GM21825 (cell line): ENCODE data around the gene SP8.

Experiments used
- ATAC-seq: cut with Tn5 transposase; IDR thresholded peaks from one replicate; pipeline ENCODE4 v1.9.1; 2021; ENCODE audit warnings: mild to moderate bottlenecking, moderate library complexity; ENCODE audit not compliant: unreplicated experiment

SP8 gene

DNA sequence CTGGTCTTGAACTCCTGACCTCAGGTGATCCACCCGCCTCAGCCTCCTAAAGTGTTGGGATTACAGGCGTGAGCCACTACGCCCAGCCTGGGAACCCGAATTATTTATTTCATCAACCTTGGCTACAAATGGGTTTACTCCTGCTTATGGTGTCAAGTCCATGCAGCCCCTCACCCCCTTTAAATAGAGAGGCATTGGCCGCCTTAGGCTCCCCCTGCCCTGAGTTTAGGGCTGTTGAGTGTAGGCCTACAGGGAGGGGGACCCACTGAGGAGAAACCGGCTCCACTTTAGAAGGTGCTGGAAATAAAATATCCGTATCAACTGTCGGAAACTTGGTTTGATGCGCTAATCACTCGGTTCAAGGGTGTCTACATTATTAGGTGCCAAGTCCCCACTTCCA is 8.7 kb upstream of the SP8 start:
- no peak for ATAC-seq

DNA sequence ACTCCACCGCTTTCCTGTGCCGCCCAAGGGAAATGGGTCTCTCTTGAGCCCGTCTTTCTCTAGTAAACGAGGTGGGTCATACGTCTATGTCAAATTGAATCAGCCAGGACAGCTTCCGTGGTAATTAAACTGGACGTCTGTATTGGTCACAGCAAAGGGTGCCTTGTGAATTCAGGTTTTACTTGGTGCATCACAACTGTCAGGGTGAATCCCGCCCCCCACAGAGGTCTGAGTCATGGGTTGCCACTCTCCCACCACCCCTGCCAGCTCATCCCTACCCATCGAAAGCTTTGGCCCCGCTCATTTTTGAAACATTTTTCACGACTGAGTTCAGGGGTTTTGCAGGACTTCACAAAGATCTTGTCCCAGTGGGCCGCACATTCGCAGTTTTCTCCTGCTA is 8.0 kb upstream of the SP8 start:
- no peak for ATAC-seq

DNA sequence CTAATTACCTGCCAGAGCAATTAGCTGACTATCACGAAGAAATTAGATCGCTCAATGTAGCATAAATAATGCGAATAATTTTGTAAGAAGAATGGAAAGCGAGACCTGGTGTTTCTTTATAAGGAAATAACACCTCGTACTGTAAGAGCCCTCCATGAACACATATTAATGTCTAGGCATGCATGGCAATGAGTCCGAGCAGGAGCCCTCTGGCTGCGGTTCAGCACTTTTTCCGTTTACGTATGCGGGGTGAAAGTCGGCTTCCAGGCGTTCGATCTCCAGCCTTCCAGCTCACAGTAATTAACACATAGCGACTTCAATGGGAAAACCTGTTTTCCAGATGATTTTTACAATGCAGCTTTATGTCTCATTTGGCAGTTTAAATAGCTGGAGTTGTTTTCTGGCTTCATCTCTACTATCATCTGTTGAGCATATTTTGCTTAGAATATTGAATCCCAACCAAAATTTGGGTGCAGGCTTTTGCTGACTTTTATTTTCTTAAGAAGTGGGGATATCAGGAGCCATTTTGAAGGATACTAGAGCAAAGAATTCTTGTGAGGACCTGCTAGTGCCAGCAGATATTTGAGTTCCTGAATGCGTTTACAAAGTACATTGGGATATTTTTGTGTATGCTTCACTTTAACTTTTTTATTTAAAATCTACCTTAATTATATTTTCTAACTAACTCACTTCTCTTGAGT is 7.2 kb upstream of the SP8 start:
- ATAC-seq = no peak

DNA sequence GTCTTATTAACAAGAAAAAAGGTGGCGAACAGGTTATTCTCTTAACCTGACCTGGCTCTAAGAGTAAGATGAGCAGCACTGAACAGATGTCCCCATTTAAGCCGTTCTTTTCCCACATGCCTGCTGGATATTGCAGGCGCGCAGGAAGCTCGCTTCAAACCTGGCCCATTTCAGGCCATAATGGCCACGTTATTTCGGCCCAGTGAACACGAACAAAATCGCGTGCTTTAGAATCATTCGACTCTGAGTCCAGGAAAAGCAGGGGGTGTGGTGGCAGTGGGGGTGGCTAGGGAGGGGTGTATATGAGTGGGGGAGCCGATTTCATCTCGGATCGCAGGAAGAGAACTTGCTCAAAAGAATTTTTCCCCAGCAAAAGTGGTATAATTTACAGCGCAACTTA is 6.6 kb upstream of the SP8 start:
- ATAC-seq = no peak

GRCh38 chr7:20791538-20792434 is 5.1 kb upstream of the SP8 start:
- ATAC-seq = no peak

GRCh38 chr7:20790375-20790774 is 3.7 kb upstream of the SP8 start:
- ATAC-seq = no peak

GRCh38 chr7:20788420-20788990 is 1.8 kb upstream of the SP8 start:
- no peak for ATAC-seq

DNA sequence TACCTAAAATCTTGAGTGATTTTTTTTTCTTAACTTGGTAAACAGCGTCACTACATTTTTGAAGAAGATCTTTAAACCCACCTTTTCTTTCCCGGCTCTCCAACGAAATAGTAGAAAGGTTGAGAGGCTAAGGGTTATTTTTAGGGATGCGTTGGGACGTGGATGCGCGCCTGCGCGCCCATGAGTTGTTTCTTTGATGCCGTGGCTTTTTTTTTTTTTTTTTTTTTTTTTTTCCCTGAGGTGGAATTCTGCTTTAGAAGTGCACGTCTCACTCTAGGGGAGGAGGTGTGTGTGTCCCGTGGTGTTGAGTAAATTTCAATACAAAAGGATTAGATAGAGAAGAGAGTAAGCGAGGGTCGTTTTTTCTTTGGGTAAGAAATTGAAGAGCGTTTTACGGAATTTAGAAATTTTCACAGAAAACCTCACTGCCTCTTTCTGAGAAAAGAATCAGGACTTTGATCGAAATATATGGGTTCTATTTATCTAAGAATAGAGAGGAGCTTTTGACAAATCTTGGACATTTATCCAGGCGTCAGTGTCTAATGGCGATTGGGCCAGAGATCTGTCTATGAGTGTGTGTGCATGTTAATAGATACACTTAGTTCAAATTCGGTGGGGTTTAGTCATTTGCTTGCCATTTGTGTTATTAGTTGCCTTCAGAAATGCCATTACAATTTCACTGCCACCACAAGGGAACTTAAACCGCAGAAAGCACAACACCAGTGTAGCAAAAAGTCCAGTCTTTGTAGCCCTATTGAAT is 1.2 kb upstream of the SP8 start:
- ATAC-seq = no peak

DNA sequence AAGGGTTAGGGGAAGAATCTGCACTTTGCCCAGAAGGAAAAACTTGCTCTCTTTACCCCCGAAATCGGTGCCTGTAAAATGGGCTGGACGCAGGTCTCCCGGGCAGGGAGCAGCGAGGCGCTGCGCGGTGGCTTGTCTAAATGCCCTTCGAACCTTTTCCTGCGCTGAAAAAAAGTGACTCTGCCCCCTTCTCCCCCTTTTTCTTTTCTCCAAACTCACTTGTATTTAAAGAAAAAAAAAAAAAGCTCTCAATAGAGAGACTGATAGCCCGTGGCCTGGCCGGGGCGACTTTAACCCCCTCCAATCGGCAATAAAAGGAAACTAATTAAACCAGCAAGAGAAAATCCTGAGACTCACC is 286 bp downstream of the SP8 start:
- ATAC-seq = no peak

- ATAC-seq = no peak
These were observed 655 bp downstream of the SP8 start for GRCh38 chr7:20786049-20786412.

- ATAC-seq = no peak
These were observed 1.3 kb downstream of the SP8 start for GRCh38 chr7:20785157-20786048.

DNA sequence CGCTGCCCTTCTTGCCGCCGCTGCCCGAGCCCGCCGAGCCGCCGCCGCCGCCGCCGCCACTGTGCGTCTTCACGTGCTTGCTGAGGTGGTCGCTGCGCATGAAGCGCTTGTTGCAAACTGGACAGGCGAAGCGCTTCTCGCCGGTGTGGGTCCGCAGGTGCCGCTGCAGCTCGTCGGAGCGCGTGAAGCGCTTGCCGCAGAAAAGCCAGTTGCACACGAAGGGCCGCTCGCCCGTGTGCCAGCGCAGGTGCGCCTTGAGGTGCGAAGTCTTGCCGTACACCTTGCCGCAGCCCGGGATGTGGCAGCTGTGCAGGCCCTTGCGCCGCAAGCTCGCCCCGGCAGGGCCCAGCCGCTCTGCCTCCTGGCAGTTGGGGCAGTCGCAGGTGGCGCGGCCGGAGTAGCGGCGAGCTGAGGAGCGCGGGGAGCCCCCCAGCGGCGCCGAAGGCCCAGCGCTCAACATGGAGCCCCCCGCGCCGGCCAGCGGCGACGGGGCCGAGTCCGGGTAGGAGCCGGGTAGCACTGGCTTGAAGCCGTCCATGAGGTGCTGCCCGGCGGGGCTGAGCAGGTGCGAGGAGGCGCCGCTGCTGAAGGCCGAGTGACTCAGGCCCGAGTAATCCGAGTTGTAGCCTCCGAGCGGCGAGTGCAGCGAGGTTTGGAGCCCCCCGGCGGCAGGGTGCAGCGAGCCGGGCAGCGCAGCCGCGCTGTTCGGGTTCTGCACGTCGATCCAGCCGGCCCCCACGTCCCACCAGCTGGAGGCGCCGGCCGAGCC is 2.1 kb downstream of the SP8 start:
- no peak for ATAC-seq

DNA sequence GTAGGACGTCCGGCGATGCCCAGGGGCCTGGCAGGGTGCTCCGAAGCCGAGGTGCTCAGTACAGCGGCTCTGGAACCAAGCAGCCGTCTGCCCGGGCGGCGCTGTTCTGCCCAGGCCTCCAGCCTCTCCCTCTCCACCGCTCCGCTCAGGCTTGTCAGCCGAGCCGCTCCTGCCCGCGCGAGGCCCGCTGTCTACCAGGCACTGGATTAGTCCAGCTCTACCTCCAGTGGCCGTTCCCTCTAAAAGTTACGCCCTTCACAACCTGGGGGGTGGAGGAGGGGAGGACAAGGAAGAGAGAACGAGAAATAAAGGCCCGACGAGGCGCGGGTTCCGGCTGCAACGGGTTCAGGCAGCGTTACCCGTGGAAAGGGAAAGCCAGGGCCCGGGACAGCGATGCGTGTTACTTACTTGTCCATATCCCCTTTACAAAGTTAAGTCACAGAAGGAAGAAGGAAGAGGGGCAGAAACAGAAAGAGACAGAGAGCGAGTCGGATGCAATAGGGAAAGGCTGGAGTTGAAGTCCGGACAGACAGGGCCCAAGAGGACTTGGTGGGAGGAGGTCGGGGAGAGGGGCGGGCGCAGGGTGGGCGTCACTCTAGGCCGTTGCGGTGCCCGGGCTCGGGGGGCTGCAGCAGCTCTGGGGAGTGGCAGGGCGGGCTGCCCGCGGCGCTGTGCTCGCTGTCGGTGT is 2.8 kb downstream of the SP8 start:
- no peak for ATAC-seq

DNA sequence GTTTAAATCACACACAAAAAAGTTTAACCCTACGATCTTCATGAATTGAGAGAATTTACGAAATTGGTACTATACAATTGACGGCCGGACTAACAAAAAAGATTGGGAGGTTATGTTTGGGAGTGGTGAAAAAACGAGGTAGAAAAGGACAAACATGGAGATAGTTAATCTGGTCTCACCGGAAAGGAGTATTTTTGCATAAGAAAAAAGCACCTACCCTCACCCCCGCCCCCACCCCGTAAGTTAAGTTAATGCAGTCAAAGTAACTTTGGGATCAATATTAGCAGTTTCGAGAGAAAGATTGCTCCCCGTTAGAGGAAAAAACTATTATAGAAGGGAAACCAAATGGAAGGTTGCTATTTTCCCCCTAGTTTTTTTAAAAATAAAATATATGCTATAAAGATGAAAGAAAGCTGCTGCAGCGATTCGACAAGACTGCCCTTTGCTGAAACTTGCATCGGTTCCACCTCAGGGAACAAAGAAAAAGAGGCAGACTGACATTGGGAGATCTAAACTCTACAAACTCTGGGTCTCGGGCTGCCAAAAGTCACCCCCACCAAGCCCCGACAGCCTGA is 3.5 kb downstream of the SP8 start:
- ATAC-seq = no peak

DNA sequence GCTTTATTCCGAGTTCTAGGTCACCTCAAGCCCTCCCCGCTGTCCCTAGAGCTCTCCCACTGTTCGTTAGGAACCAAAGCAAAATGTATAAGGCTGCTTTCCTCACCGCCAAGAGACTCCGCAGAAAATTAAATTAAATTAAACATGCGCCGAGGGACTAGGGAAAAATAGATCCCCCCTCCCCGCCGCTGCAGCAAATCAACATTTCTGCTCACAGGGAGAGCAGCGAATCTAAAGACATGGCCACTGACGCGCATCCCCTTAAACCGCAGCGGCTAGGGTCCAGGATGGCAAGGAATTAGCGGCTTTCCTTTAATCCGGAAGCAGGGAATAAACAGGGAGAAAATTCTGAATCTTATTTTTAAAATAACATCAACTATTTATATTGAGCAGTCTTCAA is 7.6 kb downstream of the SP8 start:
- ATAC-seq = no peak

DNA sequence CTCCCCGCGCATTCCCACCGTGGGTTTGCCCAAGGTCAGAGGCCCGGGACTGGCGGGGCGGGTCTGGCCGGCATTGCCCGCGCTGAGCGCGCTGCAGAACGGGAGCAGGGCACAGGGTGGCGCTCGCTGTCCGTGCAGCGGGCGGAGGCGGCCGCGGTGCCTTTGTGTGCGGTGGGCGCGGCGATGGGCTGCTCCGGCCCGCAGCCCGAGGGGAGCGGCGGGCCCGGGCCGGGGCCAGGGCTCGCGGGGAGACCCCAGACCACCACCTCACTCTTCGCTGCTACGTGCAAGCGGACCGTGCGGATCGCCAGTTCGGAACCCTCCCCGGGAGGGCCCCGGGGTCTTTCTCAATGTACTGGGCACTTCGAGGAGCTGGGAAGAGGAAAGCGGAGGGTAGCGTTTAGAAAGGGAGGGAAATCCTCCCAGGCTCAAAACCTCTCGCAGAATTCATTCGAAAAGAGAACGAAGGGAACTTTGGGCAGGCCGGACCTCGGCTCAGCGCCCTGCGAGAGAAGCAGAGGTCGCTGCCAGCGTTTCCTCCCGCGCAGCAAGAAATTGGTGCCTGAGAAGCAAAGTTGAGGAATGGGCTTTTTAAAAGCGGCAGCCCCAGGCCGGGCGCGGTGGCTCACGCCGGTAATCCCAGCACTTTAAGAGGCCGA is 8.5 kb downstream of the SP8 start:
- peak; percentile 84 for ATAC-seq

DNA sequence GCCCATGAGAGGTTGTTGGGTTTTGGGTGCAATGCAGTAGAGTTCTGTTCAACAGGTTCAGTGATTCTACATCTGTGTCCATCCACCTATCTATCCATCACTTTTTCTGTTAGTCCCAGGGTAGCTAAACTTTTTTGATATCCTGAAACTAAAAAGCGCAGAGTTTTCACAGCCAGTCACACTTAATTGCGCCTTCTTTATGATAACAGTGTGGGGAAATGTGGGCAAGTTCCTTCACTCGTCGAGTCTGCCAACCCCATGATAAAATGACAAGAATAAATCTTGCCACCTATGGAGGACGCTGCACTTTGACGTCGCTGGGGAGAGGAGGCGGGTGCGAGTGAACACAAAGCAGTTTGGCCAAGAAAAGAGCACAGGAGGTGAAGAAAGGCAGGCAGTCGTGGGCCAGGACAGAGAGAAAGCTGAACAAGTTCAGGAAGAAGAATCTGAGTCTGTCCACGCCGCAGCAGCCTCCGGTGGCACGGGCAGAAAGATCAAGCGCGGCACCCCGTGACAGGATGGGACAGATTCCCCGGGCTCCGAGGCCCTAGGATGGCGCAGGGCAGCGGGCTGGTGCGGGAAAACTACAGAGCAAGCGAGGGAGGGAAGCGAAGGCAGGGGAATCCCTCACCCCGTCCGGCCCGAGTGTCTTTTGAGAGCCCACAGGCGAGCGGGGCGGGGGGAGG is 9.2 kb downstream of the SP8 start:
- ATAC-seq = peak; percentile 38

DNA sequence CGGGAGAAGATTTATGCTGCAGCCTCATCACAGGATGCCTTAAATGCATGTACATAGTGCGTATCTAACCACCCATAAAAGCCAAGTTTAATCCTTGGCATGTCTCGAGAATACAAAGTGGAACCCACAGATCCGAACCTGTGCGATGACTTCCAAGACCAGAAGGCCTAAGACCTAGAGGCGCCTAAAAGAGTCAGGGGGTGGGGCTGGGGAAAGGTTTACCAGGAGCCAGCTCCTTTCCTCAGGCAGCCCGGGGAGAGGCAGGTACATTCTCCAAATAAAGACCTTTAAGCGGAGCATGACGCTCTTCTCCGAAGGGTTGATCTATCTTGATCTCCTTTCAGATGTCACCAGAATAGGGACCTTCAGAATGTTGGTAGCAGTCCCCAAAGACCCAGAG is 9.7 kb downstream of the SP8 start:
- ATAC-seq = no peak
